ENCODE measurements around the gene ERBIN. TPM values are rescaled to one million over a fixed set of nuclear protein-coding genes. Genes with fewer than 3 reads are reported as not detected.

ERBIN gene
- total RNA-seq, 2 experiments from 2014 or later: 40.8 to 40.9 TPM

DNA sequence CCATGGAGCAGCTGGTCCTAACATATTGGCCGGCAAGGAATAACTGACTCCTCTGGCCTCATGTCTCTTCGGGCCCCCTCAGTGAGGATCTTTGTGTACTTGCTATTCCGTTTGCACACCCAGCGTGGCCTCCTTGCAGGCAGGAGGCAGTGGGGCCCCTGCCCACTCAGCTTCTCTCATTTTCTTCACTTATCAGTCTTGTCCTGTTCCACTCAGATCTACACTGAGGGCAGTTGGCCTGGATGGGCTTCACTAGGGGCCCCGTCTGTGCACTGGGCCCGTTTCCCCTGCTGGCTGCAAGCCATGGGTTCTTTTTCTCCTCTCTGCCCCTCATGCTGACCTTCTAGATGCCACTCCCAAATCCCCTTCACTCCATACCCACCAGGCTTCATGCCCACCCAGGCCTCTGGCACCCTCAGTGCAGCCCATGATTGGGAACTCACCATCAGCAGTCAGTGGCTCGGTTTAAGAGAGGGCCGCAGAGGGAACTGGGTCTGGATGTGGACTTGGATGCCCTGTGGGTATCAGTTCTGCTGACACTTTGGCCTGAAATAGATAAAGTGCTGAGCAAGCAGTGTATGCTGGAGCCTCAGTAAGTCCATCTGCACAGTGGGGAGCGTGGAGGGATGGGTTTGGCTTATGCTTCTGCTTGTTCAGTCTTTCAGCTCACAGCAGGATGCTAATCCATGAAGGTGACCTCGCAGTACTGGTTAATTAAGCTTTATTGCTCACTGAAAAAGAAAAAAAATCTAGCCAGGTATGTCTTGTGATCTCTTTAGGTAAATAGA is 57.9 kb downstream of the ERBIN start:
- Mint-ChIP-seq H3K27ac (no peak overlapping the region), H3K4me3 (no peak overlapping the region), H3K27me3 (no peaks in the 10 kb centered on the region), H3K36me3 (peaks cover 8% of the 10 kb centered on the region), H3K4me1 (peaks cover 12% of the 10 kb centered on the region), H3K9me3 (ENCODE audit: low read depth) (no peaks in the 10 kb centered on the region)
- DNase-seq: no peak
- no peak for ATAC-seq
- CTCF ChIA-PET: no interaction called here

- Mint-ChIP-seq H3K4me3 (no peak overlapping the region), H3K27me3 (no peaks in the 10 kb centered on the region), H3K36me3 (peaks cover 5% of the 10 kb centered on the region), H3K27ac (no peak overlapping the region), H3K4me1 (peaks cover 8% of the 10 kb centered on the region), H3K9me3 (ENCODE audit: low read depth) (no peaks in the 10 kb centered on the region)
- DNase-seq: no peak
- ATAC-seq: no peak
- CTCF ChIA-PET: no interaction called here
Observed at GRCh38 chr5:65986050-65986451, 59.7 kb downstream of the ERBIN start.

DNA sequence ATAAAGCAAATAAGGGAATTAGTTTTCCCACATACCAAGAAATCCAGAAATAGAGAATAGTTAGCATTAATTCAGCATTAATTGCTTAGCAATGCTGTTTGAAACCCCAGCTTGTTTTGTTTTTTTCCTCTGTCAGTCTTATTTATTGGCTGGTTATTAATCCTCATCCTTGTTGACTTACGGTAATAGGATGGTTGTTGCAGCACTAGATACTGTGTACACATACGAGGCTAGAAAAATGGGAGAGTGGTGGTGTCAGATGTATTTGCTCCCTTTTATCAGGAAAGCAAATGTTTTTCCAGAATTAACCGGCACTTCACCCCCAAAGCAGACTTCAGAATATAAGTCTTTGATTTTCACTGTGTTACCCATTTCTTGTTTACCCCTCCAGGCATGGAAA is 60.4 kb downstream of the ERBIN start:
- no peak for ATAC-seq
- H3K4me1 Mint-ChIP-seq: peaks cover 4% of the 10 kb centered on the region
- no peaks in the 10 kb centered on the region for H3K9me3 Mint-ChIP-seq (ENCODE audit: low read depth)
- no peak overlapping the region for H3K4me3 Mint-ChIP-seq
- CTCF ChIA-PET: no interaction called here
- H3K36me3 Mint-ChIP-seq: peaks cover 3% of the 10 kb centered on the region
- no peak for DNase-seq
- H3K27ac Mint-ChIP-seq: no peak overlapping the region
- no peaks in the 10 kb centered on the region for H3K27me3 Mint-ChIP-seq

GRCh38 chr5:65987982-65988381 is 61.6 kb downstream of the ERBIN start:
- Mint-ChIP-seq H3K27me3 (no peaks in the 10 kb centered on the region), H3K4me1 (peaks cover 3% of the 10 kb centered on the region), H3K27ac (no peak overlapping the region), H3K36me3 (peaks cover 7% of the 10 kb centered on the region), H3K9me3 (ENCODE audit: low read depth) (no peaks in the 10 kb centered on the region), H3K4me3 (no peak overlapping the region)
- no peak for DNase-seq
- CTCF ChIA-PET: no interaction called here
- no peak for ATAC-seq

GRCh38 chr5:65989158-65989557 is 62.8 kb downstream of the ERBIN start:
- H3K27me3 Mint-ChIP-seq: no peaks in the 10 kb centered on the region
- peaks cover 5% of the 10 kb centered on the region for H3K4me1 Mint-ChIP-seq
- no peak overlapping the region for H3K27ac Mint-ChIP-seq
- no peak for ATAC-seq
- CTCF ChIA-PET: no interaction called here
- no peaks in the 10 kb centered on the region for H3K9me3 Mint-ChIP-seq (ENCODE audit: low read depth)
- no peak overlapping the region for H3K4me3 Mint-ChIP-seq
- H3K36me3 Mint-ChIP-seq: peaks cover 7% of the 10 kb centered on the region
- no peak for DNase-seq

DNA sequence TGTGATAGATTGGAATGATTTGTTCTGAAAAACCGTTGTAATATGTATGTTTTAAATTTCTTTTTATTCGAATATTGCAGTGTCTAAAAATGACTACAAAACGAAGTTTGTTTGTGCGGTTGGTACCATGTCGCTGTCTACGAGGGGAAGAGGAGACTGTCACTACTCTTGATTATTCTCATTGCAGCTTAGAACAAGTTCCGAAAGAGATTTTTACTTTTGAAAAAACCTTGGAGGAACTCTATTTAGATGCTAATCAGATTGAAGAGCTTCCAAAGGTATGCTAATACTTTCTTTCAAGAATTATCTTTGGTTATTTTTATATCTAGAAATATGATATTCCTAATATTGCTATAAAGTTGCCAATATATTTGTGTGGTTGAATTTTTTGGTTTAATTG is 66.3 kb downstream of the ERBIN start:
- no peak for ATAC-seq
- Mint-ChIP-seq H3K36me3 (peaks cover 21% of the 10 kb centered on the region), H3K27ac (no peak overlapping the region), H3K9me3 (ENCODE audit: low read depth) (no peaks in the 10 kb centered on the region), H3K27me3 (no peaks in the 10 kb centered on the region), H3K4me3 (no peak overlapping the region), H3K4me1 (peaks cover 6% of the 10 kb centered on the region)
- CTCF ChIA-PET: no interaction called here
- DNase-seq: no peak

- Mint-ChIP-seq H3K9me3 (ENCODE audit: low read depth) (no peaks in the 10 kb centered on the region), H3K4me3 (no peak overlapping the region), H3K4me1 (peaks cover 4% of the 10 kb centered on the region), H3K27me3 (no peaks in the 10 kb centered on the region), H3K27ac (no peak overlapping the region), H3K36me3 (peaks cover 18% of the 10 kb centered on the region)
- DNase-seq (no peak), ATAC-seq (no peak)
- CTCF ChIA-PET: no interaction called here
Observed at GRCh38 chr5:65994117-65994786, 67.9 kb downstream of the ERBIN start.

- CTCF ChIA-PET: no interaction called here
- no peak for ATAC-seq
- Mint-ChIP-seq H3K36me3 (peaks cover 37% of the 10 kb centered on the region), H3K27ac (no peak overlapping the region), H3K27me3 (no peaks in the 10 kb centered on the region), H3K4me1 (peaks cover 21% of the 10 kb centered on the region), H3K4me3 (no peak overlapping the region), H3K9me3 (ENCODE audit: low read depth) (no peaks in the 10 kb centered on the region)
- DNase-seq: no peak
Observed at GRCh38 chr5:65999061-65999723, 72.8 kb downstream of the ERBIN start.

DNA sequence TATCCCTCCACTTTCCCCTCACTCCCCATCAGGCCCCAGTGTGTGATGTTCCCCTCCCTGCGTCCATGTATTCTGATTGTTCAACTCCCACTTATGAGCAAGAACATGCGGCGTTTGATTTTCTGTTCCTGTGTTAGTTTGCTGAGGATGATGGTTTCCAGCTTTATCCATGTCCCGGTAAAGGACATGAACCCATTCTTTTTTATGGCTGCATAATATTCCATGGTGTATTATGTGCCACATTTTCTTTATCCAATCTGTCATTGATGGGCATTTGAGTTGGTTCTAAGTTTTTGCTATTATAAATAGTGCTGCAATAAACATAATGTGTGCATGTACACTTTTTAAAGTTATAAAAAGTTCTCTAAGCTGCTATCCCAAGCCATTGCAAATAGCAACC is 75.6 kb downstream of the ERBIN start:
- Mint-ChIP-seq H3K9me3 (ENCODE audit: low read depth) (peaks cover 2% of the 10 kb centered on the region), H3K4me1 (peaks cover 21% of the 10 kb centered on the region), H3K27ac (no peak overlapping the region), H3K27me3 (no peaks in the 10 kb centered on the region), H3K4me3 (no peak overlapping the region), H3K36me3 (peaks cover 42% of the 10 kb centered on the region)
- CTCF ChIA-PET: no interaction called here
- DNase-seq (no peak), ATAC-seq (no peak)

GRCh38 chr5:66002415-66002814 is 76.0 kb downstream of the ERBIN start:
- Mint-ChIP-seq H3K36me3 (peaks cover 42% of the 10 kb centered on the region), H3K4me3 (no peak overlapping the region), H3K9me3 (ENCODE audit: low read depth) (peaks cover 2% of the 10 kb centered on the region), H3K27ac (no peak overlapping the region), H3K4me1 (peaks cover 21% of the 10 kb centered on the region), H3K27me3 (no peaks in the 10 kb centered on the region)
- ATAC-seq (peak; percentile 58), DNase-seq (no peak)
- CTCF ChIA-PET: no interaction called here

- DNase-seq: no peak
- ATAC-seq: no peak
- H3K27ac Mint-ChIP-seq: no peak overlapping the region
- no peaks in the 10 kb centered on the region for H3K27me3 Mint-ChIP-seq
- no peak overlapping the region for H3K4me3 Mint-ChIP-seq
- H3K4me1 Mint-ChIP-seq: peaks cover 24% of the 10 kb centered on the region
- H3K36me3 Mint-ChIP-seq: peaks cover 45% of the 10 kb centered on the region
- CTCF ChIA-PET: no interaction called here
- H3K9me3 Mint-ChIP-seq (ENCODE audit: low read depth): peaks cover 2% of the 10 kb centered on the region
Observed at GRCh38 chr5:66004216-66004615, 77.8 kb downstream of the ERBIN start.

DNA sequence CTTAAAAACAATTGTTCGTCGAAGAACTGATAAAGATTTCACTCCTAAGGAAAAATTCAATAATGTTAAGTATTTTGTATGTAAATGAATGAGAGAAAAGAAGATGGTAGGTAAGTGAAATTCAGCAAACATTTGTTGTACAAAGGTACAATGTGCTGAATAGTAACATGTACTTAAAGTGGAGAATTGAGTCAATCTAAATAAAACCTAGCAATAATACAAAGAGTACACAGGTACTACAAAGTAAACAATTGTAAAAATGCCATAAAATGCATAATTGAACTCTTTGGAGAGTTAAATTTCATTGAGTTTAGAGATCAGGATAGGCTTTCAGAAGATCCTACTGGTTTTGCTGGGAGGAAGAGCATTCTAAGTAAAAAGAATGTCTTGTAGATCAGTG is 82.9 kb downstream of the ERBIN start:
- Mint-ChIP-seq H3K27ac (no peak overlapping the region), H3K27me3 (no peaks in the 10 kb centered on the region), H3K36me3 (peaks cover 45% of the 10 kb centered on the region), H3K4me3 (no peak overlapping the region), H3K4me1 (peaks cover 29% of the 10 kb centered on the region), H3K9me3 (ENCODE audit: low read depth) (peaks cover 2% of the 10 kb centered on the region)
- CTCF ChIA-PET: no interaction called here
- no peak for ATAC-seq
- no peak for DNase-seq

DNA sequence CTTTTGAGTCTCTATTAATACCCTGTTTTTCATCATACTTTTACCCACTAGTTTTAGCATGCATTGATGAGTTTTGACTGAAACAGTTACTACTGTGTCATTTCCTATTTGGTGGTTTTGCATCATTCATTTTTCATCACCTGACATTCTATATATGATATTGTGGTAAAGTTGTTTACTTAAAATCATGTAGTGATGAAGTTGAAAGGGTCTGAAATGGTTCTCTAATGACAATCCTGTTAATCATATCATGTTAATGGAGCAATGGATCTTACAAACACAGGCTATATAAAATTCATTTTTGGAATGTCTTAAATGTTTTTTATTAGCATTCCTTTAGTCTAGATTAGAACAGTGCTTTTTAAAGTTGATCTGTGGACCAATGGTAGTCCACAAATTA is 84.1 kb downstream of the ERBIN start:
- ATAC-seq (no peak), DNase-seq (no peak)
- H3K27ac Mint-ChIP-seq: no peak overlapping the region
- H3K4me1 Mint-ChIP-seq: peaks cover 29% of the 10 kb centered on the region
- CTCF ChIA-PET: no interaction called here
- H3K9me3 Mint-ChIP-seq (ENCODE audit: low read depth): no peaks in the 10 kb centered on the region
- peaks cover 36% of the 10 kb centered on the region for H3K36me3 Mint-ChIP-seq
- no peaks in the 10 kb centered on the region for H3K27me3 Mint-ChIP-seq
- no peak overlapping the region for H3K4me3 Mint-ChIP-seq

GRCh38 chr5:66012271-66012670 is 85.9 kb downstream of the ERBIN start:
- ATAC-seq (no peak), DNase-seq (no peak)
- H3K4me3 Mint-ChIP-seq: no peak overlapping the region
- peaks cover 29% of the 10 kb centered on the region for H3K4me1 Mint-ChIP-seq
- CTCF ChIA-PET: no interaction called here
- H3K27ac Mint-ChIP-seq: peak overlapping the region; percentile 56
- no peaks in the 10 kb centered on the region for H3K27me3 Mint-ChIP-seq
- peaks cover 32% of the 10 kb centered on the region for H3K36me3 Mint-ChIP-seq
- H3K9me3 Mint-ChIP-seq (ENCODE audit: low read depth): no peaks in the 10 kb centered on the region

Measured in activated CD8-positive, alpha-beta memory T cell treated with anti-CD3 and anti-CD28 coated beads, Interleukin-2, amount 10 ng/mL, durations not matched to agents 7 days and 5 days (primary cell).